Endothelial cell of umbilical vein (primary cell): ENCODE measurements around the gene NKX3-2.

ENCODE experiments used
- CTCF ChIP-seq, 2 donors: IDR thresholded peaks; 1 replicate in 1 of 2; 2 replicates in 1 of 2; pipeline ENCODE4 v1.5.1; 2011; ENCODE audit warnings: low read length in 2 of 2, mild to moderate bottlenecking in 2 of 2, moderate library complexity in 2 of 2, control low read depth in 1 of 2, inconsistent platforms in 1 of 2, low read depth in 1 of 2; ENCODE audit not compliant: insufficient read depth in 1 of 2; ENCODE audit errors: extremely low read depth in 1 of 2
- EZH2 ChIP-seq: IDR thresholded peaks from 2 replicates; pipeline ENCODE4 v1.6.1; 2012; ENCODE audit warnings: borderline replicate concordance, low read depth, mild to moderate bottlenecking, moderate library complexity, low read length, inconsistent platforms; ENCODE audit not compliant: severe bottlenecking
- GATA2 ChIP-seq: IDR thresholded peaks from 2 replicates; pipeline ENCODE4 v1.7.0; 2011; ENCODE audit warnings: low read depth, mild to moderate bottlenecking, moderate library complexity, mixed read lengths, low read length; ENCODE audit not compliant: insufficient read length, insufficient read depth
- POLR2A ChIP-seq: IDR thresholded peaks from 2 replicates; pipeline ENCODE4 v1.6.1; 2012; ENCODE audit warnings: low read depth, mild to moderate bottlenecking, control low read depth, low read length
- POLR2AphosphoS5 ChIP-seq: IDR thresholded peaks from 2 replicates; pipeline ENCODE4 v1.6.1; 2012; ENCODE audit warnings: low read depth, mild to moderate bottlenecking, control low read depth, low read length, moderate library complexity; ENCODE audit not compliant: insufficient read depth

- TF ChIP-seq POLR2A, result no peak
- no peak for TF ChIP-seq CTCF (IDR thresholded peaks at IDR 0.05; ENCODE audit: extremely low read depth in 1 of 2, insufficient read depth in 1 of 2, low read depth in 1 of 2, low read length in 2 of 2)
- TF ChIP-seq GATA2, result no peak
- no peak for TF ChIP-seq EZH2
- TF ChIP-seq POLR2AphosphoS5, result no peak
These were observed 8.8 kb upstream of the NKX3-2 start for GRCh38 chr4:13553081-13553480.
